IMR-90 (cell line): ENCODE data around the gene MYCBP2. TPM values are rescaled to one million over a fixed set of nuclear protein-coding genes. Genes with fewer than 3 reads are reported as not detected.

ENCODE experiments used
- ATAC-seq: fragments of 200-7000 bp; cut with Tn5 transposase; 2 replicates; pipeline ENCODE4 v1.9.1; 2020; ENCODE audit warnings: low read depth, mild to moderate bottlenecking, moderate library complexity
- BruUV-seq: library from RNA; stranded (reverse); fragments of 400-500 nt; replicated peaks from 2 replicates; lab custom pipeline; 2021; lab: Mats Ljungman, UMichigan
- CTCF ChIA-PET: fragments of 300-600 bp; formaldehyde crosslinking; extraction: SDS; loops from one replicate; lab custom pipeline; 2021; ENCODE audit warnings: antibody characterized with exemption; lab: Yijun Ruan, JAX
- POLR2A ChIA-PET: fragments of 300-600 bp; sonication (Branson Sonifier 250); formaldehyde crosslinking; loops from one replicate; lab custom pipeline; 2022; ENCODE audit warnings: antibody characterized with exemption; ENCODE audit not compliant: unreplicated experiment; lab: Charles Lee
- DNase-seq: peaks from one replicate; pipeline ENCODE4 v3.0.0; 2013
- H2AFZ ChIP-seq: replicated peaks from 2 replicates; pipeline ENCODE3; 2013; ENCODE audit warnings: low read length, mild to moderate bottlenecking; ENCODE audit not compliant: poor library complexity
- H2AK5ac ChIP-seq: 2 replicates; pipeline ENCODE4 v1.6.1; 2013; ENCODE audit warnings: low read depth, low read length, inconsistent platforms
- H2AK9ac ChIP-seq: replicated peaks from 2 replicates; pipeline ENCODE3; 2013; ENCODE audit warnings: mild to moderate bottlenecking, low read depth, low read length, moderate library complexity; ENCODE audit not compliant: poor library complexity
- H2BK120ac ChIP-seq: 2 replicates; pipeline ENCODE4 v1.6.1; 2013; ENCODE audit warnings: low read depth, low read length, inconsistent platforms
- H2BK15ac ChIP-seq: 3 replicates; pipeline ENCODE4 v1.6.1; 2013; ENCODE audit warnings: low read depth, low read length, inconsistent platforms
- H2BK20ac ChIP-seq: 2 replicates; pipeline ENCODE4 v1.6.1; 2013; ENCODE audit warnings: low read depth, mild to moderate bottlenecking, inconsistent platforms, low read length, moderate library complexity
- H2BK5ac ChIP-seq: 2 replicates; pipeline ENCODE4 v1.6.1; 2013; ENCODE audit warnings: mild to moderate bottlenecking, low read depth, low read length, inconsistent platforms; ENCODE audit not compliant: poor library complexity, severe bottlenecking
- H3K14ac ChIP-seq: replicated peaks from 2 replicates; pipeline ENCODE4 v1.6.1; 2013; ENCODE audit warnings: low read depth, low read length, inconsistent platforms
- H3K18ac ChIP-seq: 2 replicates; pipeline ENCODE4 v1.6.1; 2013; ENCODE audit warnings: low read depth, low read length, control low read depth
- H3K23ac ChIP-seq: 2 replicates; pipeline ENCODE4 v1.6.1; 2013; ENCODE audit warnings: low read depth, low read length, inconsistent platforms
- H3K27ac ChIP-seq: 2 replicates; pipeline ENCODE4 v1.5.1; 2013; ENCODE audit warnings: mild to moderate bottlenecking, control low read depth, low read length; ENCODE audit not compliant: insufficient read depth
- H3K27me3 ChIP-seq: 2 replicates; pipeline ENCODE4 v1.6.1; 2013; ENCODE audit warnings: low read length; ENCODE audit not compliant: control insufficient read depth, insufficient read depth
- H3K36me3 ChIP-seq: 2 replicates; pipeline ENCODE4 v1.6.1; 2013; ENCODE audit warnings: low read length, mixed read lengths; ENCODE audit not compliant: control insufficient read depth, insufficient read depth
- H3K4ac ChIP-seq: 2 replicates; pipeline ENCODE4 v1.6.1; 2013; ENCODE audit warnings: low read depth, low read length, inconsistent platforms
- H3K4me1 ChIP-seq: 2 replicates; pipeline ENCODE4 v1.6.1; 2013; ENCODE audit warnings: low read length, mixed read lengths; ENCODE audit not compliant: control insufficient read depth, insufficient read depth
- H3K4me2 ChIP-seq: 2 replicates; pipeline ENCODE4 v1.6.1; 2013; ENCODE audit warnings: low read depth, mild to moderate bottlenecking, control low read depth, low read length, moderate library complexity
- H3K4me3 ChIP-seq: 2 replicates; pipeline ENCODE4 v1.5.1; 2013; ENCODE audit warnings: low read depth, mild to moderate bottlenecking, control low read depth, low read length, moderate library complexity; ENCODE audit not compliant: insufficient read depth
- H3K56ac ChIP-seq: 2 replicates; pipeline ENCODE4 v1.6.1; 2013; ENCODE audit warnings: low read length, inconsistent platforms; ENCODE audit not compliant: insufficient read depth; ENCODE audit errors: extremely low read depth
- H3K79me1 ChIP-seq, 2 experiments: 2 replicates each; pipeline ENCODE4 v1.6.1; 2013; ENCODE audit warnings: low read length in 2 of 2, inconsistent platforms in 1 of 2, low read depth in 1 of 2
- H3K9ac ChIP-seq: 2 replicates; pipeline ENCODE4 v1.6.1; 2013; ENCODE audit warnings: low read depth, low read length, control low read depth
- H3K9me1 ChIP-seq: 2 replicates; pipeline ENCODE4 v1.6.1; 2013; ENCODE audit warnings: low read length, inconsistent platforms; ENCODE audit not compliant: insufficient read depth
- H3K9me3 ChIP-seq: 2 replicates; pipeline ENCODE4 v1.6.1; 2013; ENCODE audit warnings: low read length; ENCODE audit not compliant: control insufficient read depth, insufficient read depth
- H4K20me1 ChIP-seq: 2 replicates; pipeline ENCODE4 v1.6.1; 2013; ENCODE audit warnings: low read length, inconsistent platforms; ENCODE audit not compliant: insufficient read depth
- H4K5ac ChIP-seq: 2 replicates; pipeline ENCODE4 v1.6.1; 2013; ENCODE audit warnings: mild to moderate bottlenecking, low read depth, low read length, control low read depth
- H4K8ac ChIP-seq, 2 experiments: 2 replicates each; pipeline ENCODE4 v1.6.1; 2013; ENCODE audit warnings: low read depth in 2 of 2, low read length in 2 of 2, control low read depth in 1 of 2, inconsistent platforms in 1 of 2
- H4K91ac ChIP-seq: 2 replicates; pipeline ENCODE4 v1.6.1; 2013; ENCODE audit warnings: low read depth, low read length, inconsistent platforms; ENCODE audit not compliant: insufficient read depth
- BHLHE40 ChIP-seq: fragments of 150-350 bp; IDR thresholded peaks from 2 replicates; pipeline ENCODE4 v1.6.1; 2016; ENCODE audit warnings: mild to moderate bottlenecking, low read depth, low read length
- CEBPB ChIP-seq: IDR thresholded peaks from 2 replicates; pipeline ENCODE4 v1.6.1; 2012; ENCODE audit warnings: low read depth, low read length, improper control_type of control experiment
- CHD1 ChIP-seq: IDR thresholded peaks from 2 replicates; pipeline ENCODE4 v1.6.1; 2012; ENCODE audit warnings: low read depth, low read length, improper control_type of control experiment
- MAFK ChIP-seq: IDR thresholded peaks from 2 replicates; pipeline ENCODE4 v1.6.1; 2012; ENCODE audit warnings: low read depth, low read length, improper control_type of control experiment
- MXI1 ChIP-seq: IDR thresholded peaks from 2 replicates; pipeline ENCODE4 v1.6.1; 2012; ENCODE audit warnings: low read depth, mild to moderate bottlenecking, low read length, moderate library complexity, borderline replicate concordance
- NFE2L2 ChIP-seq: fragments of 150-350 bp; IDR thresholded peaks from 2 replicates; pipeline ENCODE4 v1.6.1; 2016; ENCODE audit warnings: low read depth, mild to moderate bottlenecking, low read length
- RAD21 ChIP-seq: IDR thresholded peaks from 2 replicates; pipeline ENCODE4 v1.6.1; 2012; ENCODE audit warnings: low read length, improper control_type of control experiment
- RCOR1 ChIP-seq: IDR thresholded peaks from 2 replicates; pipeline ENCODE4 v1.6.1; 2012; ENCODE audit warnings: mild to moderate bottlenecking, low read length, improper control_type of control experiment; ENCODE audit not compliant: insufficient replicate concordance
- RFX5 ChIP-seq: IDR thresholded peaks from 2 replicates; pipeline ENCODE4 v1.8.0; 2012; ENCODE audit warnings: low read depth, mild to moderate bottlenecking, low read length, moderate library complexity
- WGBS, 2 experiments: methylation state at CpG; one replicate each; pipeline versions ENCODE4 v1.1.5 to v1.1.7; 2013; ENCODE audit warnings: missing lambda C conversion rate in 2 of 2; ENCODE audit not compliant: insufficient read length in 1 of 2; ENCODE audit errors: extremely low coverage in 2 of 2; 5-methylcytosine and 5-hydroxymethylcytosine counted together
- dilution Hi-C: fragments of 300-500 bp; cut with HindIII; formaldehyde crosslinking; loops from one replicate; pipeline ENCODE4 v1.14.3; 2018; ENCODE audit warnings: low sequenced_read_pairs; ENCODE audit not compliant: unreplicated experiment
- in situ Hi-C: fragments of 300-500 bp; cut with MboI; formaldehyde crosslinking; loops from 3 replicates; pipeline ENCODE4 v1.14.3; 2019; ENCODE audit warnings: low sequenced_read_pairs, inconsistent platforms, mixed read lengths
- intact Hi-C: fragments of 100-400 bp; cut with micrococcal nuclease; formaldehyde crosslinking; loops from 2 replicates; pipeline ENCODE4 v1.10.0; 2022
- polyA plus RNA-seq, 3 experiments: library from polyadenylated mRNA; depleted of rRNA; stranded (reverse); fragments of >200 nt; gene quantifications; 2 replicates each; pipeline ENCODE4 v1.2.3, GENCODE V29; 2012; ENCODE audit warnings: low replicate concordance in 1 of 3
- total RNA-seq: library from RNA; depleted of rRNA; stranded (reverse); fragments of >200 nt; gene quantifications from 2 replicates; pipeline ENCODE4 v1.2.3, GENCODE V29; 2012
- TF ChIP-seq, protein P1 (sequence below): conservative IDR thresholded peaks from 2 replicates; pipeline ENCODE4 v1.5.1; 2012; ENCODE audit warnings: mild to moderate bottlenecking, low read depth, low read length, improper control_type of control experiment
- TF ChIP-seq, protein P2 (sequence below): fragments of 150-350 bp; IDR thresholded peaks from 2 replicates; pipeline ENCODE4 v1.6.1; 2017; ENCODE audit warnings: mild to moderate bottlenecking, antibody characterized with exemption, low read length, low read depth
- TF ChIP-seq, protein P3 (sequence below): fragments of 150-350 bp; IDR thresholded peaks from 2 replicates; pipeline ENCODE4 v1.6.1; 2016; ENCODE audit warnings: low read depth, mild to moderate bottlenecking, low read length, moderate library complexity, borderline replicate concordance

MYCBP2 gene
- total and polyA plus RNA-seq, 2 of the 4 experiments (the other 2 are of a cell fraction): 20.1 to 43.2 TPM

GRCh38 chr13:77325371-77325980, 1.4 kb downstream of the MYCBP2 start:
- peak overlapping the region; percentile 56 for H3K4ac ChIP-seq
- H3K4me1 ChIP-seq: no peaks in the 10 kb centered on the region
- H3K14ac ChIP-seq: peak overlapping the region; percentile 41
- no peak overlapping the region for H2AK5ac ChIP-seq
- H3K9me3 ChIP-seq: no peaks in the 10 kb centered on the region
- H3K36me3 ChIP-seq: no peaks in the 10 kb centered on the region
- peak overlapping the region; percentile 31; the same call in 1 of the 2 replicates for H3K56ac ChIP-seq
- DNase-seq (no peak), ATAC-seq (no peak)
- H3K9me1 ChIP-seq: no peaks in the 10 kb centered on the region; the same call in 1 of the 2 replicates
- H3K27me3 ChIP-seq: no peaks in the 10 kb centered on the region
- WGBS, 2 experiments: no CpG with 5 or more reads among the region's 11 CpGs
- CTCF ChIA-PET: interaction anchor here (0.6 to 2.6 kb wide), 2 partner anchors 153 to 184 kb away, joined by 3 to 8 read pairs; no protein-coding TSS in a partner anchor
- peaks cover 8 to 51% of the 10 kb centered on the region in 2 experiments; a peak in 3 of 4 replicates for H3K79me1 ChIP-seq
- peak overlapping the region; percentile 45 for H3K27ac ChIP-seq
- intact Hi-C loops (loop anchor here (5.0 kb wide), 1 partner anchor 118 kb away; no protein-coding TSS in a partner anchor), in situ Hi-C loops (no loop called here), dilution Hi-C loops (no loop called here)
- peak overlapping the region; percentile 95 for H2AK9ac ChIP-seq
- no peak overlapping the region for H4K5ac ChIP-seq
- H3K23ac ChIP-seq: peak overlapping the region; percentile 73
- H3K18ac ChIP-seq: no peak overlapping the region
- no peak overlapping the region for H2BK20ac ChIP-seq
- H2BK5ac ChIP-seq: no peak overlapping the region
- peak overlapping the region; percentile 64 for H3K9ac ChIP-seq
- H4K8ac ChIP-seq: no peak overlapping the region
- H3K4me2 ChIP-seq: peak overlapping the region; percentile 91
- BruUV-seq: no TSS peak
- H4K20me1 ChIP-seq: peaks cover 44% of the 10 kb centered on the region
- no peak overlapping the region for H4K91ac ChIP-seq
- no peak overlapping the region for H2BK120ac ChIP-seq
- no peak overlapping the region for H2BK15ac ChIP-seq
- peak overlapping the region; percentile 97 for H2AFZ ChIP-seq
- no peak for TF ChIP-seq RAD21
- no peak for TF ChIP-seq CEBPB
- TF ChIP-seq, protein P1, sequence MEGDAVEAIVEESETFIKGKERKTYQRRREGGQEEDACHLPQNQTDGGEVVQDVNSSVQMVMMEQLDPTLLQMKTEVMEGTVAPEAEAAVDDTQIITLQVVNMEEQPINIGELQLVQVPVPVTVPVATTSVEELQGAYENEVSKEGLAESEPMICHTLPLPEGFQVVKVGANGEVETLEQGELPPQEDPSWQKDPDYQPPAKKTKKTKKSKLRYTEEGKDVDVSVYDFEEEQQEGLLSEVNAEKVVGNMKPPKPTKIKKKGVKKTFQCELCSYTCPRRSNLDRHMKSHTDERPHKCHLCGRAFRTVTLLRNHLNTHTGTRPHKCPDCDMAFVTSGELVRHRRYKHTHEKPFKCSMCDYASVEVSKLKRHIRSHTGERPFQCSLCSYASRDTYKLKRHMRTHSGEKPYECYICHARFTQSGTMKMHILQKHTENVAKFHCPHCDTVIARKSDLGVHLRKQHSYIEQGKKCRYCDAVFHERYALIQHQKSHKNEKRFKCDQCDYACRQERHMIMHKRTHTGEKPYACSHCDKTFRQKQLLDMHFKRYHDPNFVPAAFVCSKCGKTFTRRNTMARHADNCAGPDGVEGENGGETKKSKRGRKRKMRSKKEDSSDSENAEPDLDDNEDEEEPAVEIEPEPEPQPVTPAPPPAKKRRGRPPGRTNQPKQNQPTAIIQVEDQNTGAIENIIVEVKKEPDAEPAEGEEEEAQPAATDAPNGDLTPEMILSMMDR: no peak
- no peak for TF ChIP-seq MXI1
- no peak for TF ChIP-seq RCOR1
- TF ChIP-seq MAFK: no peak
- TF ChIP-seq, protein P2, sequence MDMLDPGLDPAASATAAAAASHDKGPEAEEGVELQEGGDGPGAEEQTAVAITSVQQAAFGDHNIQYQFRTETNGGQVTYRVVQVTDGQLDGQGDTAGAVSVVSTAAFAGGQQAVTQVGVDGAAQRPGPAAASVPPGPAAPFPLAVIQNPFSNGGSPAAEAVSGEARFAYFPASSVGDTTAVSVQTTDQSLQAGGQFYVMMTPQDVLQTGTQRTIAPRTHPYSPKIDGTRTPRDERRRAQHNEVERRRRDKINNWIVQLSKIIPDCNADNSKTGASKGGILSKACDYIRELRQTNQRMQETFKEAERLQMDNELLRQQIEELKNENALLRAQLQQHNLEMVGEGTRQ: no peak
- no peak for TF ChIP-seq CHD1
- TF ChIP-seq NFE2L2: no peak
- TF ChIP-seq BHLHE40: no peak
- TF ChIP-seq, protein P3, sequence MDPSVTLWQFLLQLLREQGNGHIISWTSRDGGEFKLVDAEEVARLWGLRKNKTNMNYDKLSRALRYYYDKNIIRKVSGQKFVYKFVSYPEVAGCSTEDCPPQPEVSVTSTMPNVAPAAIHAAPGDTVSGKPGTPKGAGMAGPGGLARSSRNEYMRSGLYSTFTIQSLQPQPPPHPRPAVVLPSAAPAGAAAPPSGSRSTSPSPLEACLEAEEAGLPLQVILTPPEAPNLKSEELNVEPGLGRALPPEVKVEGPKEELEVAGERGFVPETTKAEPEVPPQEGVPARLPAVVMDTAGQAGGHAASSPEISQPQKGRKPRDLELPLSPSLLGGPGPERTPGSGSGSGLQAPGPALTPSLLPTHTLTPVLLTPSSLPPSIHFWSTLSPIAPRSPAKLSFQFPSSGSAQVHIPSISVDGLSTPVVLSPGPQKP: no peak
- TF ChIP-seq RFX5: no peak
- H3K4me3 ChIP-seq: peak overlapping the region; percentile 91
- POLR2A ChIA-PET: no interaction called here
